ENCODE measurements around the gene MAS1L.

Gene MAS1L

DNA sequence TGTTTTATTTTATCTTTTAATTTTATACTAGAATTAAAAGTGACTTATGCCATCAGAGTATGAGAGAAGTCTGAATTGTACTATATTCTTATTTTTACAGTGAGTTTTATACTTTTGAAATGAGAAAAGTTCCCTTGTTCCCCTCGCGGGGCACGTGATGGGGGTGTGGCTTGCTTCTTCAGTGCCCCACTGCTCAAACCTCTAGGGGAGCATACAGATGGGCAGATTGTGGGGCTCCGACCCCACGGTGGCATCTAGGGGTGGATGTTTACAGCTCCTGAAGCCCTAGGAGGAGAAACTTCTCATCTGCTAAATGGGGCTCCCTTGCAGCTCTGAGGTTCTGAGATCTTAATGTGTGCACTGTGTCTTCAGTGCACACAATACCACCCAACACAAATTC, 11.9 kb upstream of the MAS1L start:
- POLR2A ChIA-PET: no interaction called here
- TF ChIP-seq, protein P1, sequence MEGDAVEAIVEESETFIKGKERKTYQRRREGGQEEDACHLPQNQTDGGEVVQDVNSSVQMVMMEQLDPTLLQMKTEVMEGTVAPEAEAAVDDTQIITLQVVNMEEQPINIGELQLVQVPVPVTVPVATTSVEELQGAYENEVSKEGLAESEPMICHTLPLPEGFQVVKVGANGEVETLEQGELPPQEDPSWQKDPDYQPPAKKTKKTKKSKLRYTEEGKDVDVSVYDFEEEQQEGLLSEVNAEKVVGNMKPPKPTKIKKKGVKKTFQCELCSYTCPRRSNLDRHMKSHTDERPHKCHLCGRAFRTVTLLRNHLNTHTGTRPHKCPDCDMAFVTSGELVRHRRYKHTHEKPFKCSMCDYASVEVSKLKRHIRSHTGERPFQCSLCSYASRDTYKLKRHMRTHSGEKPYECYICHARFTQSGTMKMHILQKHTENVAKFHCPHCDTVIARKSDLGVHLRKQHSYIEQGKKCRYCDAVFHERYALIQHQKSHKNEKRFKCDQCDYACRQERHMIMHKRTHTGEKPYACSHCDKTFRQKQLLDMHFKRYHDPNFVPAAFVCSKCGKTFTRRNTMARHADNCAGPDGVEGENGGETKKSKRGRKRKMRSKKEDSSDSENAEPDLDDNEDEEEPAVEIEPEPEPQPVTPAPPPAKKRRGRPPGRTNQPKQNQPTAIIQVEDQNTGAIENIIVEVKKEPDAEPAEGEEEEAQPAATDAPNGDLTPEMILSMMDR (IDR thresholded peaks at IDR 0.05; ENCODE audit: control extremely low read depth, extremely low read depth, low read depth, missing control alignments): no peak
- no peak for DNase-seq (ENCODE audit: extremely low spot score)

DNA sequence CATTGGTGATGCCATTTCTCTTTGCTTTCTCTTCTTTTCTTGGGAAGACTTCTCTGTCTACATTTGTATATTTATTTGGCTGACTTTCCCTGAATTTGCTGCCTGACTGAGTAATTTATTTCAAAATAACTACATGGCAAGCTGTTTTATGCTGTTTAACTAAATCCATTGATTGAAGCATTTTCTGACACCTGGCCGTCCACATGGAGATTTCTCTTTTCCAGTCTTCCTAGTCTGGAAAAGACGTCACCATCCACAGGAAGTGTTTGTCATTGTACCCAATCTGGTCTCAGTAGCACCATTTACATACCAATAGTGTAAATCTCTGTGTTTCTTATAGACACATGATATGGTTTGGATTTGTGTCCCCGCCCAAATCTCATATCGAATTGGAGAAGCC, 9.2 kb upstream of the MAS1L start:
- POLR2A ChIA-PET: no interaction called here
- no peak for DNase-seq (ENCODE audit: extremely low spot score)

More for the DNA sequence above, 11.9 kb upstream of the MAS1L start:
- CTCF ChIA-PET: no interaction called here

DNA sequence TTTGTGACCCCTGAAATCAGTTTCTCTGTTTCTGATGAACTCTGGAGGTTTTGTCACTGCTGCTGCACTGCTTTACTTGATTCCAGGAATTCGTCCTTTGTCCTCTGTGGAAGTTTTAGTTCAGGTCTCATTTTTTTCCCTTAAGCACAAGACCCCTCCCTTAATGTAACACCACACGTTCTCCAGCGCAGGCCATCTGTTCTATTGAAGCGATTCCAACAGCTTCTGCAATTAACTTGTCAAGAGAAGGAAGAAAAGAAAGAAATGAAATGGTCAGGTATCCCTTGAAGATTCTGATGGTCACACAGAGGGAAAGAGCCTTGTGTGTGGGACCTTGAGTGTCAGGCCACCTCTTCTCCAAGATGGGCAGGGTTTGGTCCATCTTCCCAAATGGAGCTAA, 7.8 kb upstream of the MAS1L start:
- ChIA-PET CTCF (no interaction called here), POLR2A (no interaction called here)
- TF ChIP-seq, protein P1 (IDR thresholded peaks at IDR 0.05; ENCODE audit: control extremely low read depth, extremely low read depth, low read depth, missing control alignments): no peak
- DNase-seq (ENCODE audit: extremely low spot score): no peak

More for the DNA sequence above, 9.2 kb upstream of the MAS1L start:
- TF ChIP-seq, protein P1 (IDR thresholded peaks at IDR 0.05; ENCODE audit: control extremely low read depth, extremely low read depth, low read depth, missing control alignments): no peak
- CTCF ChIA-PET: no interaction called here

DNA sequence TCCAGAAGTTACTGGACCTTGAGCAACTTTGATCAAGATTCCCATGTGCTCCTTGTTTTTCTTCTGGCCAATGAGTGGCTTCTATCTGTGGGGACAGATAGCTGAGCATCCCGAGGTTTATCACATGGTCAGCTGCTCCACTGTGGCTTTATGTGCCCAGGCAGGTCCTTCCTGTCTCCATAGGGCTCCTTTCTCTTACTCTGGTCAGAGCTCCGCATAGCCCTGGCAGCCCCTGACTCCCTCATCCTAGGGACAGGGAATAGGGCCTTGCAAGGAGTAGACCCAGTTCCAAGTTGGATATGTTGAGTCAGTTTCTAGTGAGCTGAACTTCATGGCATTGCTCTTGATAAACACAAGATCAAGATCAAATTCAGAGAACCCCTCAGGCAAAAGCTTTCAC, 6.4 kb upstream of the MAS1L start:
- POLR2A ChIA-PET: no interaction called here
- CTCF ChIA-PET: interaction anchor here (1.1 to 1.3 kb wide), 2 partner anchors 29 to 98 kb away, joined by 3 to 4 read pairs; no protein-coding TSS in a partner anchor
- DNase-seq (ENCODE audit: extremely low spot score): no peak
- TF ChIP-seq, protein P1 (IDR thresholded peaks at IDR 0.05; ENCODE audit: control extremely low read depth, extremely low read depth, low read depth, missing control alignments): no peak

DNA sequence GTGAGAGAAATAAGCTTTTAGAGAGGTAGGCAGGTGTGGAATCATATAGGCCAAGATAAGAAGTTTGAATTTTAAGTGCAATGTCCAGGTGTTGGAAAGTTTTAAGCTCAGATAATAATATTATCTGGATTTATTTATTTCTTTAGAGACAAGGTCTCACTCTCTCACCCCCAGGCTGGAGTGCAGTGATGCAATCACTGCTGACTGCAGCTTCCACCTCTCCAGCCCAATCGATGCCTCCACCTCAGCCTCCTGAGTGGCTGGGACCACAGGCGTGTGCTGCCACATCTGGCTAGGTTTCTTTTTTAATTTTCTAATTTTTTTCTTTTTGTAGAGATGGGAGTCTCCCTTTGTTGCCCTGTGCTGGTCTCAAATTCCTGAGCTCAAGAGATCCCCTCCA, 5.5 kb upstream of the MAS1L start:
- POLR2A ChIA-PET: no interaction called here
- no peak for DNase-seq (ENCODE audit: extremely low spot score)

DNA sequence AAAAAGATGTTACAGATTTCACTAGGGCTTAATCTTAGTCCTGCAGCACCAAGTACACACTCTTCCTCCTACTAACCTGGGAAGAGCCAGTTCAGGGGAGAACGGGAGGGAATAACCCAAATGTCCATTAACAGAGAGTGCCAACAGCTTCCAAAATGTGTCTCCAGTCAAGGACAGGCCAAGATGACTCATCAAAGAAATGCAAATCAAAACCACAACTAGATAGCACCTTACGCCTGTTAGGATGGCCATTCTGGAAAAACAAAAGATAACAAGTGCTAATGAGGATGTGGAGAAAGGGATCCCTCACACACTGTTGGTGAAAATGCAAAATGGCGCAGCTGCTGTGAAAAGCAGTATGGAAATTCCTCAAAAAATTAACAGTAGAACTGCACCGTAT, 3.8 kb upstream of the MAS1L start:
- POLR2A ChIA-PET: no interaction called here
- TF ChIP-seq, protein P1 (IDR thresholded peaks at IDR 0.05; ENCODE audit: control extremely low read depth, extremely low read depth, low read depth, missing control alignments): no peak
- CTCF ChIA-PET: interaction anchor here (1.7 kb wide), 1 partner anchor 14 kb away, joined by 6 read pairs; no protein-coding TSS in a partner anchor
- DNase-seq (ENCODE audit: extremely low spot score): no peak

More for the DNA sequence above, 5.5 kb upstream of the MAS1L start:
- TF ChIP-seq, protein P1 (IDR thresholded peaks at IDR 0.05; ENCODE audit: control extremely low read depth, extremely low read depth, low read depth, missing control alignments): no peak
- CTCF ChIA-PET: interaction anchor here (1.1 to 1.3 kb wide), 2 partner anchors 30 to 99 kb away, joined by 3 to 4 read pairs; no protein-coding TSS in a partner anchor
